ENCODE data around the gene AKAP10. TPM values are rescaled to one million over a fixed set of nuclear protein-coding genes. Genes with fewer than 3 reads are reported as not detected.

Gene AKAP10
- total RNA-seq, 1 experiment from 2014 or later, result 23.3 TPM

- Histone ChIP-seq H3K9ac (ENCODE audit: low read length) (peak overlapping the region; percentile 39), H2AFZ (ENCODE audit: low read length) (peak overlapping the region; percentile 99), H3F3A (ENCODE audit: low read length, unreplicated experiment) (no peaks in the 10 kb centered on the region), H3K36me3 (ENCODE audit: low read depth, low read length) (no peaks in the 10 kb centered on the region), H3K27me3 (ENCODE audit: low read length) (no peaks in the 10 kb centered on the region), H3K9me2 (replicated peaks; ENCODE audit: low read length) (no peaks in the 10 kb centered on the region), H3K27ac (ENCODE audit: low read length) (no peak overlapping the region), H4K20me1 (ENCODE audit: low read length) (no peaks in the 10 kb centered on the region), H3K4me3 (ENCODE audit: low read length) (peak overlapping the region; percentile 81), H3K4me1 (ENCODE audit: insufficient read depth, low read length) (peaks cover 20% of the 10 kb centered on the region), H3K4me2 (ENCODE audit: low read length) (peak overlapping the region; percentile 94), H3K79me2 (ENCODE audit: low read length) (peaks cover 40% of the 10 kb centered on the region), H3K9me3 (ENCODE audit: low read length) (no peaks in the 10 kb centered on the region)
- ATAC-seq (no peak), DNase-seq (no peak)
- BruUV-seq (replicated peaks), result no TSS peak
- no peak for TF ChIP-seq EZH2 (IDR thresholded peaks at IDR 0.05; ENCODE audit: low read length, unreplicated experiment)
- no peak for TF ChIP-seq CTCF (conservative IDR thresholded peaks at IDR 0.05; ENCODE audit: low read depth, low read length)
- no peak for TF ChIP-seq EZH2phosphoT487 (IDR thresholded peaks at IDR 0.05; ENCODE audit: borderline replicate concordance, low read length)
- POLR2A ChIA-PET (ENCODE audit: unreplicated experiment), result no interaction called here
- intact Hi-C loops (cut with micrococcal nuclease), result loop anchor here (1.0 to 5.0 kb wide), 3 partner anchors 55 to 106 kb away; no protein-coding TSS in a partner anchor
- CTCF ChIA-PET, result interaction anchor here (1.3 to 2.4 kb wide), 3 partner anchors 18 to 105 kb away, joined by 3 to 15 read pairs (median 7); no protein-coding TSS in a partner anchor
Measured at GRCh38 chr17:20010936-20011335, 33.3 kb upstream of the AKAP10 start.

- intact Hi-C loops (cut with micrococcal nuclease), result loop anchor here (1.0 to 5.0 kb wide), 3 partner anchors 56 to 107 kb away; no protein-coding TSS in a partner anchor
- ChIA-PET POLR2A (ENCODE audit: unreplicated experiment) (interaction anchor here (0.5 to 1.1 kb wide), 4 partner anchors 53 to 73 kb away, joined by 3 to 16 read pairs (median 9); no protein-coding TSS in a partner anchor), CTCF (interaction anchor here (0.6 to 2.4 kb wide), 9 partner anchors 17 to 632 kb away, joined by 3 to 15 read pairs (median 7); partner anchors contain the start of gene MAPK7)
- Histone ChIP-seq H2AFZ (ENCODE audit: low read length) (peak overlapping the region; percentile 99), H3K9me2 (replicated peaks; ENCODE audit: low read length) (no peaks in the 10 kb centered on the region), H3K9me3 (ENCODE audit: low read length) (no peaks in the 10 kb centered on the region), H3K9ac (ENCODE audit: low read length) (peak overlapping the region; percentile 39), H3K4me2 (ENCODE audit: low read length) (peak overlapping the region; percentile 94), H3K4me1 (ENCODE audit: insufficient read depth, low read length) (peaks cover 20% of the 10 kb centered on the region), H3K36me3 (ENCODE audit: low read depth, low read length) (no peaks in the 10 kb centered on the region), H4K20me1 (ENCODE audit: low read length) (no peaks in the 10 kb centered on the region), H3K4me3 (ENCODE audit: low read length) (peak overlapping the region; percentile 81), H3K27me3 (ENCODE audit: low read length) (no peaks in the 10 kb centered on the region), H3K79me2 (ENCODE audit: low read length) (peaks cover 40% of the 10 kb centered on the region), H3F3A (ENCODE audit: low read length, unreplicated experiment) (no peaks in the 10 kb centered on the region), H3K27ac (ENCODE audit: low read length) (peak overlapping the region; percentile 9)
- TF ChIP-seq EZH2phosphoT487 (IDR thresholded peaks at IDR 0.05; ENCODE audit: borderline replicate concordance, low read length), result no peak
- peak; percentile 68 for TF ChIP-seq CTCF (conservative IDR thresholded peaks at IDR 0.05; ENCODE audit: low read depth, low read length)
- DNase-seq (peak; percentile 90), ATAC-seq (peak; percentile 45)
- TSS peak; percentile 52 for BruUV-seq (replicated peaks)
Measured at GRCh38 chr17:20010099-20010863, 32.7 kb upstream of the AKAP10 start.

All from PC-3 (cell line).